ENCODE data around the gene GCNT1.

The GCNT1 gene
- 3.8 to 8.7 (median 6.4) reads per million in 3 donors for total RNA-seq

DNA sequence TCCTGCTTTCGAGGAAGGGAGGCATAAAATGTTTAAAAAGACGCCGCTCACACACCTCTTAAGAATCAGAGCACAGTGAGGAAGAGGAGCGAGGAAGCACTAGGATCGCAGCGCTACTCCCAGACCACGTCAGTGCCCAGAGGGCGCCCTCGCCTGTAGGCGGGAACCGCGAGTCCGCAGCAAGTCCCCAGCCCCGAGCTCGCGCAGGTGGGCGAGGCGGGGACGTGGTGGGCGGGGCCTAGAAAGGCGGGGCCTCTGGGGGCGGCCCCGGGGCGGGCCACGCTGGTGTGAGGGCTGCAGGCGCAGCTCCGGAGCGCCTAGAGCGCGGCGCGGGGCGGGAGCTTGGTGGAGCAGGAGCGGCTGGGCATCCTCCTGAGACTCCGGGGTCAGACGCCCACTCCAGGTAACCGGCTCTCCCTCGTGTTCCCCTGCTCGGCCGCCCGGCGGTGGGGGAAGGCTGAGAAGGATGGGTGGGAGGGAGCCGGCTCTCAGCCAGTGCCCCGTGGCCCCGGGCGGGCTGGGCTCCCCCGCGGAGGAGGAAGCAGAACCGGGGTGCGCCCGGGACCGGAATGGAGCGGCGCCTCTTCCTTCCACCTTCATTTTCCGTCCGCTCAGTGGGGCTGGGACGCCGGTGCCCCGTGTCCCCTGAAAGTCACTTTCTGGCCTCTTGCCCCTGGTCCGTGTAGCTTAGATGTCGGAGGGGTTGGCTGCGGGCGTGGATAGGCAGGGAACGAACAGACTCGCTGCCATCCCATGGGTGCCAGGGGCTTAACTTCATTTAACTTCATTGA, at the start of gene GCNT1:
Gene GCNT1 (plus strand): TSS at position 280 of the 791 bp plus-strand sequence. CDS start 43,200 bp downstream, outside the sequence.
- Histone ChIP-seq H3K4me3 (ENCODE audit: insufficient read depth, low read depth, low read length, poor library complexity, severe bottlenecking) (peak within 1 kb of the TSS; percentile 91), H3K4me1 (ENCODE audit: control insufficient read depth, insufficient read depth, low read length, poor library complexity, severe bottlenecking) (peaks cover 10% of the 10 kb centered on the region), H3K27me3 (replicated peaks; ENCODE audit: control insufficient read depth, insufficient read depth, low read length, poor library complexity, severe bottlenecking) (no peaks in the 10 kb centered on the region), H3K36me3 (ENCODE audit: control insufficient read depth, insufficient read depth, low read length) (no peaks in the 10 kb centered on the region), H3K9me3 (ENCODE audit: control insufficient read depth, low read length) (no peaks in the 10 kb centered on the region), H3K27ac (ENCODE audit: insufficient read depth, low read length, poor library complexity, severe bottlenecking) (peak within 1 kb of the TSS; percentile 7)
- peak; percentile 81 to 84 (median 84) for DNase-seq

DNA sequence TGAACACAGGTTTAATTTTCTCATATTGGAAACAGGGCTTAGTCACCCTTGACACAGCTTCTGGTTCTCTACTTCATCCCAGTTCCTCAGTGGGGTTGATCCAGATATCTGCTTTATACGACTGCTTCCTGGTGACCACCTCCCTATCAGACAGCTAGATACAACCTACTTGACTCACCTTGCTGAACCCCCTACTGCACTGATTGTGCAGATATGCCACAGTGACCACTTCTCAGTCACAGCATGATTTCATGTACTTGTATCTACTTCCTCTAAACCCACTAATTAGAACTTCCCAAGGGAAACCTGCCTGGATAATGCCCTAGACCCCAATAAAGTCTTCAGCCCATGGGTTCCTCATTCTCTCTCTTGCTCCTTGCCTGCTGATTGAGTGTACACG, 46.3 kb upstream of the GCNT1 start:
- no peak for DNase-seq
- H3K27ac ChIP-seq (ENCODE audit: insufficient read depth, low read length, poor library complexity, severe bottlenecking) = no peak overlapping the region
- H3K27me3 ChIP-seq (replicated peaks; ENCODE audit: control insufficient read depth, insufficient read depth, low read length, poor library complexity, severe bottlenecking) = no peaks in the 10 kb centered on the region
- H3K4me1 ChIP-seq (ENCODE audit: control insufficient read depth, insufficient read depth, low read length, poor library complexity, severe bottlenecking) = no peaks in the 10 kb centered on the region
- H3K4me3 ChIP-seq (ENCODE audit: insufficient read depth, low read depth, low read length, poor library complexity, severe bottlenecking) = no peak overlapping the region
- no peaks in the 10 kb centered on the region for H3K9me3 ChIP-seq (ENCODE audit: control insufficient read depth, low read length)
- H3K36me3 ChIP-seq (ENCODE audit: control insufficient read depth, insufficient read depth, low read length) = no peaks in the 10 kb centered on the region

DNA sequence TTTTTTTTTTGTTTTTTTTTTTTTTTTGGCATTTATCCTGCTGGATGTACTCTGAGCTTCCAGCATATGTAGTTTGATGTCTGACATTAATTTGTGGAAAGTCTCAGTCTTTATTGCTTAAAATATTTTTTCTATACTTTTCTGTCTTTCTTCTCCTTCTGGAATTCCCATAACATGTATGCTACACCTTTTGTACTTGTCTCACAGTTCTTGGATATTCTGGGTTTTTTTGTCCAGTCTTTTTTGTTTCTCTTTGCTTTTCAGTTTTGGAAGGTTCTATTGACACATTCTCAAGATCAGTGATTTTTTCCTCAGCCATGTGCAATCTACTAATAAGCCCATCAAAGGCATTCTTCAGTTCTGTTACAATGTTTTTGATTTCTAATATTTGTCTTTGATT, 45.3 kb upstream of the GCNT1 start:
- Histone ChIP-seq H3K4me3 (ENCODE audit: insufficient read depth, low read depth, low read length, poor library complexity, severe bottlenecking) (no peak overlapping the region), H3K27me3 (replicated peaks; ENCODE audit: control insufficient read depth, insufficient read depth, low read length, poor library complexity, severe bottlenecking) (no peaks in the 10 kb centered on the region), H3K36me3 (ENCODE audit: control insufficient read depth, insufficient read depth, low read length) (no peaks in the 10 kb centered on the region), H3K4me1 (ENCODE audit: control insufficient read depth, insufficient read depth, low read length, poor library complexity, severe bottlenecking) (no peaks in the 10 kb centered on the region), H3K27ac (ENCODE audit: insufficient read depth, low read length, poor library complexity, severe bottlenecking) (no peak overlapping the region), H3K9me3 (ENCODE audit: control insufficient read depth, low read length) (no peaks in the 10 kb centered on the region)
- no peak for DNase-seq

DNA sequence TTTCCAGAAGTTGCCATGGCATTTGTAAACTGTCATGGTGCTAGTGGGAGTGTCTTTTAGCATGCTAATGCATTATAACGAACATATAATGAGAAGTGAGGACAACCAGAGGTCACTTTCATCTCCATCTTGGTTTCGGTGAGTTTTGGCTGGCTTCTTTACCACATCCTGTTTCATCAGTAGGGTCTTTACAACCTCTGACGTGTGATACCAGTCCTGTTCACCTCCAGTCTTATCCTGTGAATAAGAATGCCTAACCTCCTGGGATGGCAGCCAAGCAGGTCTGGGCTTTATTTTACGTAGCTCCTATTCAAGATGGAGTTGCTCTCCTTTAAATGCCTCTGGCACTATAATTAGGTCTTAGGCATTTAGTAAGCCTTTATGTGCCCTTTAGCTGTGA, 44.3 kb upstream of the GCNT1 start:
- no peaks in the 10 kb centered on the region for H3K27me3 ChIP-seq (replicated peaks; ENCODE audit: control insufficient read depth, insufficient read depth, low read length, poor library complexity, severe bottlenecking)

DNA sequence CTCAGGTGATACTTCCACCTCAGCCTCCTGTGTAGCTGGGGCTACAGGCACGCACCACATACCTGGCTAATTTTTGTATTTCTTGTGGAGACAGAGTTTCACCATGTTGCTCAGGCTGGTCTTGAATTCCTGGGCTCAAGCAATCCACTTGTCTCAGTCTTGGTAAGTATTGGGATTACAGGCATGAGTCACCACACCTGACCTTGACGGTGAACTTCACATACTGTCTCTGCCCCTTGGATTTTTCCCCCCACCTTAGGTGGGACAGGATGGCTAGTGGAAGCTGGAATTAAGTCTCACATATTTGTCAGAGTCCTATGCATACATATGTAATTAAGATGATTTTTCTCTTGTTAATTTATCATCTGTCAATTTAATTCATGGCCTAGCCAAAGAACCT, 43.8 kb upstream of the GCNT1 start:
- Histone ChIP-seq H3K27ac (ENCODE audit: insufficient read depth, low read length, poor library complexity, severe bottlenecking) (no peak overlapping the region), H3K4me3 (ENCODE audit: insufficient read depth, low read depth, low read length, poor library complexity, severe bottlenecking) (no peak overlapping the region), H3K9me3 (ENCODE audit: control insufficient read depth, low read length) (no peaks in the 10 kb centered on the region), H3K4me1 (ENCODE audit: control insufficient read depth, insufficient read depth, low read length, poor library complexity, severe bottlenecking) (no peaks in the 10 kb centered on the region), H3K36me3 (ENCODE audit: control insufficient read depth, insufficient read depth, low read length) (no peaks in the 10 kb centered on the region), H3K27me3 (replicated peaks; ENCODE audit: control insufficient read depth, insufficient read depth, low read length, poor library complexity, severe bottlenecking) (no peaks in the 10 kb centered on the region)
- DNase-seq = no peak

More for the DNA sequence above, 44.3 kb upstream of the GCNT1 start:
- Histone ChIP-seq H3K27ac (ENCODE audit: insufficient read depth, low read length, poor library complexity, severe bottlenecking) (no peak overlapping the region), H3K4me1 (ENCODE audit: control insufficient read depth, insufficient read depth, low read length, poor library complexity, severe bottlenecking) (no peaks in the 10 kb centered on the region), H3K4me3 (ENCODE audit: insufficient read depth, low read depth, low read length, poor library complexity, severe bottlenecking) (no peak overlapping the region), H3K36me3 (ENCODE audit: control insufficient read depth, insufficient read depth, low read length) (no peaks in the 10 kb centered on the region), H3K9me3 (ENCODE audit: control insufficient read depth, low read length) (no peaks in the 10 kb centered on the region)
- no peak for DNase-seq

DNA sequence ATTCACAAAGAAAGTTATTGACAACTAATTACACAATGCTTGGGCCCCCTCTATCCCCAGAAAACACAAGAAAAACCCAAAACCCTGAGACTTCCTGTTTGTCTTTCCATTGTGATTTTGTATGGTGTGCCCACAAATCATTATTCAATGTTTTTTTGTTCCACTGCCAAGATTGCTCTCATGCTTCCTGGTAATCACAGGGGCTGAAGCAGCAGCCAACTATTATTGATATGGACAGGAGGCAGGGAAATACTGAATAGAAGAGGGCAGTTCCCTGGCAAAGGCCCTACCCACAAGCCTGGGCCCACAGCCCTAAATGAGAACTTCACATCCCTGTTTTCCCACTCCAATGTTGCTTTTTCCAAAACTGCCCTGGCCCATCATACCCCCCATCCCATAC, 43.3 kb upstream of the GCNT1 start:
- Histone ChIP-seq H3K4me3 (ENCODE audit: insufficient read depth, low read depth, low read length, poor library complexity, severe bottlenecking) (no peak overlapping the region), H3K27me3 (replicated peaks; ENCODE audit: control insufficient read depth, insufficient read depth, low read length, poor library complexity, severe bottlenecking) (no peaks in the 10 kb centered on the region), H3K36me3 (ENCODE audit: control insufficient read depth, insufficient read depth, low read length) (no peaks in the 10 kb centered on the region), H3K4me1 (ENCODE audit: control insufficient read depth, insufficient read depth, low read length, poor library complexity, severe bottlenecking) (no peaks in the 10 kb centered on the region), H3K27ac (ENCODE audit: insufficient read depth, low read length, poor library complexity, severe bottlenecking) (no peak overlapping the region), H3K9me3 (ENCODE audit: control insufficient read depth, low read length) (no peaks in the 10 kb centered on the region)
- no peak for DNase-seq

DNA sequence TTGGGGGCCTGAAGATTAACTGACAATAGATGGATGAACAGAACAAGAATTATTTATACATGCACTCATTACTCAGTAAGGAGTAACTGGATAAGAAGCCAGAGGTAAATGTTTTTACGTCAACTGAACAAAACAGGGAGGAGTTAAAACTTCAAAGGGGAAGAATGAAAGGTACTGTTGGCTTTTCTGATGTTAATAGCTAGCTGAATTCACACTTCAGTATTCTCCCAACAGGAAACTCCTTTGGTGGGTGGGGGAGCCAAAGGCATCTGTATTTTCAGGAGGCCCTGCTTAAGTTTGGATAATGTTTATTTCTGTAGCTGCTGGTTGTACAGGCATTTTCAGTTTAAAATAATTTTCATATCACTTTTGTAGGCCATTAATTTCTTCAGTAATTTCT, 41.6 kb upstream of the GCNT1 start:
- Histone ChIP-seq H3K27ac (ENCODE audit: insufficient read depth, low read length, poor library complexity, severe bottlenecking) (no peak overlapping the region), H3K27me3 (replicated peaks; ENCODE audit: control insufficient read depth, insufficient read depth, low read length, poor library complexity, severe bottlenecking) (no peaks in the 10 kb centered on the region), H3K36me3 (ENCODE audit: control insufficient read depth, insufficient read depth, low read length) (no peaks in the 10 kb centered on the region), H3K4me3 (ENCODE audit: insufficient read depth, low read depth, low read length, poor library complexity, severe bottlenecking) (no peak overlapping the region), H3K4me1 (ENCODE audit: control insufficient read depth, insufficient read depth, low read length, poor library complexity, severe bottlenecking) (no peaks in the 10 kb centered on the region), H3K9me3 (ENCODE audit: control insufficient read depth, low read length) (no peaks in the 10 kb centered on the region)
- DNase-seq = no peak

DNA sequence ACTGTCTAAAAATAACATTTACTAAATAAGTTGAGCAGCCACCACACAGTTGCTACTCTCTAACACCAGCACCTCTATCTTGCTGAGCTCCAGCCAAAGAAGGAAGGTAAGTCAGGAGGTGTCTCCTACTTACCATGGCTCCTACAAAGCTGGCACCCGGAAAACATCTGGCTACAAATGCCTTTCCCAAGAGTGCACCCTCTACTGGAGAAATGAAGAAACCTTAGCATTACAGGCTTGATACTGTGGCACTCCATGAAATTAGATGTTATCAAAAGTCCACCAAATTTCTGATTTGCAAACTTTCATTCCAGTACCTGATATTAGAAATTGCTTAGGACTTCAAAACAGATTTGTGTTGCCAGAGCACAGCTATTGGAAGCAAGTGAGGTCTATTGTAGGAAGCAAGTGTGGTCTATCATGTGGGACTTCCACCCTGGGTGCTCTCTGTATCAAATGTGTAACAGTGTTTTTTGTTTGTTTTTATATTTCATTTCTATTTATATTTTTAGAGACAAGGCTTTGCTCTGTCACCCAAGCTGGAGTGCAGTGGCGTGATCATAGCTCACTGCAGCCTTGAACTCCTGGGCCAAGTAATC, 39.1 kb upstream of the GCNT1 start:
- H3K36me3 ChIP-seq (ENCODE audit: control insufficient read depth, insufficient read depth, low read length) = no peaks in the 10 kb centered on the region
- no peaks in the 10 kb centered on the region for H3K4me1 ChIP-seq (ENCODE audit: control insufficient read depth, insufficient read depth, low read length, poor library complexity, severe bottlenecking)
- DNase-seq = no peak
- no peak overlapping the region for H3K4me3 ChIP-seq (ENCODE audit: insufficient read depth, low read depth, low read length, poor library complexity, severe bottlenecking)
- no peak overlapping the region for H3K27ac ChIP-seq (ENCODE audit: insufficient read depth, low read length, poor library complexity, severe bottlenecking)
- H3K27me3 ChIP-seq (replicated peaks; ENCODE audit: control insufficient read depth, insufficient read depth, low read length, poor library complexity, severe bottlenecking) = no peaks in the 10 kb centered on the region
- H3K9me3 ChIP-seq (ENCODE audit: control insufficient read depth, low read length) = no peaks in the 10 kb centered on the region

DNA sequence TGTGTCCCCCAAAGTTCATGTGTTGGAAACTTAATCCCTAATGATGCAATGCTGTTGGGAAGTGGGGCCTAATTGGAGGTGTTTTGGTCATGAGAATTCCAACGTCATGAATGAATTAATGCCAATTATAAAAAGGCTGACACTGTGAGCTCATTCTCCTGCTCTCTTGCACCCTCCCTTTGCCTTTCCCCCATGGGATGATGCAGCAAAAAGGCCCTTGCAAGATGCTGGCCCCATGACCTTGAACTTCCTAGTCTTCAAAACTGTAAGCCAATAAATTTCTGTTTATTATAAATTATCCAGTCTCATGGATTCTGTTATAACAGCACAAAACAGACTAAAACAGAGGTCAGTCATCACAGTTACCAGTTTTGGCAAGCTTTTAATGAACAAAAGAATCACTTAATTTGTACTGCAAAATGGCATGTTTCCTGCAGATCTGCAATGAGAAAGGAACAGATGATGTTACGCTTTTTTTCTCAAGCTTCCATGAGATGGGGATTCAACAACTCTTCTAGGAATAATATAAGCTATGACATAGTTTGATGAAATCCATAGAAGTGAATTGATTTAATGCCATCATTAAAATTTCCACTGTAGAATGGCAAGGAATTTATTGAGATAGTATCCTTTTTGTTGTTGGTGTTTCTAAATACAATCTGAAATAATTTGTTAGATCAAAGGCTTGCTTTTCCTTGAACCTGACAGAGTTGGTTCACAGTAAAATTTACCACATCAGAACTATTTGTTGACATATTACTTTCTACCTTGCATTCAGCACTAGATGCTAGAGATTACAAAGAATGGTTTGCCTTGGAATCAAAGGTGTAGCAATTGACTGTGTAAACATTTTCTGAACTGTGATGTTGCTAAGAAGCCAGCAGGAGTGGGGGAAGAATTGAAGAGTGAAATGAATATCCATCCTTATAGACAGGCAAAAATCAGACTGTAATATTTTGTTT, 35.5 kb upstream of the GCNT1 start:
- Histone ChIP-seq H3K27me3 (replicated peaks; ENCODE audit: control insufficient read depth, insufficient read depth, low read length, poor library complexity, severe bottlenecking) (no peaks in the 10 kb centered on the region), H3K4me1 (ENCODE audit: control insufficient read depth, insufficient read depth, low read length, poor library complexity, severe bottlenecking) (no peaks in the 10 kb centered on the region), H3K9me3 (ENCODE audit: control insufficient read depth, low read length) (no peaks in the 10 kb centered on the region), H3K27ac (ENCODE audit: insufficient read depth, low read length, poor library complexity, severe bottlenecking) (no peak overlapping the region), H3K36me3 (ENCODE audit: control insufficient read depth, insufficient read depth, low read length) (no peaks in the 10 kb centered on the region), H3K4me3 (ENCODE audit: insufficient read depth, low read depth, low read length, poor library complexity, severe bottlenecking) (no peak overlapping the region)
- no peak for DNase-seq
